ENCODE measurements around the gene GSS.

- TF ChIP-seq CTCF (conservative IDR thresholded peaks at IDR 0.05 in 1 of 2, IDR thresholded peaks at IDR 0.05 in 1 of 2; ENCODE audit: low read depth in 1 of 2, low read length in 2 of 2) (no peak), EZH2 (IDR thresholded peaks at IDR 0.05; ENCODE audit: low read length, missing control alignments) (no peak)
Observed at GRCh38 chr20:34925341-34925740, 30.3 kb downstream of the GSS start.
